Erythroblast (primary cell): ENCODE data around the gene TMEM115.

Experiments
- GATA1 ChIP-seq: IDR thresholded peaks from 2 replicates; pipeline ENCODE4 v1.6.1; 2011; ENCODE audit warnings: low read depth, mild to moderate bottlenecking, control low read depth, low read length, moderate library complexity
- POLR2A ChIP-seq: IDR thresholded peaks from 2 replicates; pipeline ENCODE4 v1.6.1; 2011; ENCODE audit warnings: mild to moderate bottlenecking, low read length

- TF ChIP-seq POLR2A (no peak), GATA1 (no peak)
These were observed 11.9 kb upstream of the TMEM115 start for GRCh38 chr3:50371133-50371685.
